Measurements from ENCODE around the gene SLC22A1. TPM values are rescaled to one million over a fixed set of nuclear protein-coding genes. Genes with fewer than 3 reads are reported as not detected.

Gene SLC22A1
- total and polyA plus RNA-seq, 2 of the 4 experiments (the other 2 are of a cell fraction) = 0.10 TPM; not detected in 1

DNA sequence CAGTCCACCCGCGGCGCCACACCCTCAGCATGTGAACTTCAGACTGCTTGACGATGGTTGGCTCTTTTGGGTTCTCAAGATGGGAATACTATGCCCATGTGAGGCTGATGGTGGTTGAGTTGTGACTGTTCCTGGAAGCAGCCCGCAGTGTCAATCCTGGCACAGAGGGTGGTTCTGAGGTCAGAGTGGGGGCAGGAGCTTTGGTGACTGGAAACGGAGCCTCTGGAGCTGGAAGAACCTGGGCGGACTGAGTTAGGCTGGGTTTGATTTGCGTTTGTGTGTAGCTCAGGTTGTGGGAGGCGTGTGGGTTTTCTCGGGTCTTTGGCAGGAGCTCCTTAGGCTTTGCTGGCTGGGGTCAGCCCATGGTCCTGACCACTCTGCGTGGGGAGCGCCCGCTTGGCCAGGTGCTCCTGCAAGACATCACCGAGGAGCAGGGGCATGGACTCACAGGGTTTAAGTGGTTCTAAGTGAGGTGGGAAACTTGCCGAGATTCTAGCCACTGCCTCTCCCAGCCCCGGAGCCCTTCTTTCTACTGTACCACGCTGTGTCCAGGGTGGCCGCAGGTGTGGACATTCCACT is 37.3 kb upstream of the SLC22A1 start:
- Histone ChIP-seq H3K9ac (ENCODE audit: low read depth, low read length) (no peak overlapping the region), H2AFZ (replicated peaks; ENCODE audit: low read length, poor library complexity) (no peak overlapping the region), H3K4me2 (ENCODE audit: low read depth, low read length) (no peak overlapping the region), H3K4me1 (ENCODE audit: control insufficient read depth, insufficient read depth, low read length) (peaks cover 5% of the 10 kb centered on the region; the same call in 1 of the 2 replicates), H4K91ac (ENCODE audit: insufficient read depth, low read depth, low read length) (no peak overlapping the region), H3K18ac (ENCODE audit: low read depth, low read length) (no peak overlapping the region), H4K8ac (ENCODE audit: low read depth in 2 of 2, low read length in 2 of 2) (no peak overlapping the region), H3K9me1 (ENCODE audit: insufficient read depth, low read length) (0 out of 2 replicates have a peak, but pooled peaks cover 8% of the 10 kb centered on the region), H3K9me3 (ENCODE audit: control insufficient read depth, insufficient read depth, low read length) (no peaks in the 10 kb centered on the region), H3K14ac (replicated peaks; ENCODE audit: low read depth, low read length) (no peak overlapping the region), H2BK120ac (ENCODE audit: low read depth, low read length) (no peak overlapping the region), H2BK5ac (ENCODE audit: low read depth, low read length, poor library complexity, severe bottlenecking) (no peak overlapping the region), H2AK9ac (replicated peaks; ENCODE audit: low read depth, low read length, poor library complexity) (no peak overlapping the region), H3K27me3 (ENCODE audit: control insufficient read depth, insufficient read depth, low read length) (no peaks in the 10 kb centered on the region), H2AK5ac (ENCODE audit: low read depth, low read length) (no peak overlapping the region), H2BK20ac (ENCODE audit: low read depth, low read length) (no peak overlapping the region), H3K56ac (ENCODE audit: extremely low read depth, insufficient read depth, low read length) (no peak overlapping the region), H3K23ac (ENCODE audit: low read depth, low read length) (no peak overlapping the region), H3K36me3 (ENCODE audit: control insufficient read depth, insufficient read depth, low read length) (peaks cover 60% of the 10 kb centered on the region), H2BK15ac (ENCODE audit: low read depth, low read length) (no peak overlapping the region), H3K79me1 (ENCODE audit: low read depth in 1 of 2, low read length in 2 of 2) (peaks cover 0 to 4% of the 10 kb centered on the region in 2 experiments; a peak in 2 of 4 replicates), H4K5ac (ENCODE audit: low read depth, low read length) (no peak overlapping the region), H3K4ac (ENCODE audit: low read depth, low read length) (no peak overlapping the region), H3K4me3 (ENCODE audit: insufficient read depth, low read depth, low read length) (no peak overlapping the region), H4K20me1 (ENCODE audit: insufficient read depth, low read length) (no peaks in the 10 kb centered on the region), H3K27ac (ENCODE audit: insufficient read depth, low read length) (no peak overlapping the region)
- intact Hi-C loops (cut with micrococcal nuclease) = no loop called here
- in situ Hi-C loops (cut with MboI; ENCODE audit: low sequenced_read_pairs) = no loop called here
- 100% methylated on average over 2 of the region's 18 CpGs; no CpG with 5 or more reads in 1 of the 2 experiments for WGBS, 2 experiments (ENCODE audit: extremely low coverage in 2 of 2, insufficient read length in 1 of 2)
- BruUV-seq (replicated peaks) = no TSS peak
- no peak for ATAC-seq (ENCODE audit: low read depth)
- CTCF ChIA-PET = no interaction called here
- POLR2A ChIA-PET (ENCODE audit: unreplicated experiment) = no interaction called here
- DNase-seq = no peak
- no peak for TF ChIP-seq SMC3 (IDR thresholded peaks at IDR 0.05; ENCODE audit: low read depth, low read length)
- no peak for TF ChIP-seq MAFK (IDR thresholded peaks at IDR 0.05; ENCODE audit: low read depth, low read length)
- dilution Hi-C loops (cut with HindIII; ENCODE audit: low sequenced_read_pairs, unreplicated experiment) = no loop called here
